Urinary bladder (tissue), 4 donors: ENCODE data around the gene BET1L. TPM values are rescaled to one million over a fixed set of nuclear protein-coding genes. Genes with fewer than 3 reads are reported as not detected.
"Not testable (repeated sequence)": the region's sequence is repeated elsewhere in the genome, so short reads cannot be mapped to it uniquely, and the experiment has no call there.

Source experiments
- DNase-seq: peaks from one replicate; pipeline ENCODE4 v3.0.0-alpha.2; 2015; ENCODE audit errors: extremely low spot score
- H3K27ac ChIP-seq: one replicate; pipeline ENCODE4 v1.5.1; 2013; ENCODE audit warnings: low read depth, mild to moderate bottlenecking, moderate library complexity
- H3K36me3 ChIP-seq: one replicate; pipeline ENCODE4 v1.6.1; 2013; ENCODE audit warnings: mild to moderate bottlenecking, moderate library complexity; ENCODE audit not compliant: insufficient read depth
- H3K4me1 ChIP-seq: one replicate; pipeline ENCODE4 v1.6.1; 2013; ENCODE audit warnings: mild to moderate bottlenecking, moderate library complexity; ENCODE audit not compliant: insufficient read depth
- H3K4me3 ChIP-seq: one replicate; pipeline ENCODE4 v1.5.1; 2013; ENCODE audit warnings: low read depth, low read length
- WGBS: extraction: QIAGEN DNeasy Blood & Tissue Kit; methylation state at CpG from one replicate; pipeline ENCODE4 v1.1.7; 2013; 5-methylcytosine and 5-hydroxymethylcytosine counted together
- polyA plus RNA-seq: library from polyadenylated mRNA; stranded (reverse); fragments of 200-250 nt; gene quantifications from one replicate; pipeline ENCODE4 v1.2.3, GENCODE V29; 2013
- total RNA-seq: library from RNA; depleted of rRNA; stranded (reverse); fragments of >200 nt; gene quantifications from one replicate; pipeline ENCODE4 v1.2.3, GENCODE V29; 2014
- donor health status: healthy with polysubstance abuse.
- donor health status: healthy.

Gene BET1L
- total and polyA plus RNA-seq, 2 donors = 17.7 to 49.8 TPM

GRCh38 chr11:221998-222789 is 15.0 kb upstream of the BET1L start:
- Histone ChIP-seq H3K27ac (no peak overlapping the region), H3K36me3 (peaks cover 5% of the 10 kb centered on the region), H3K4me1 (no peaks in the 10 kb centered on the region), H3K4me3 (no peak overlapping the region)
- DNase-seq = no peak
- 94% methylated on average over 14 of the region's 14 CpGs for WGBS

- no peak for DNase-seq
- H3K27ac ChIP-seq = no peak overlapping the region
- H3K36me3 ChIP-seq = peaks cover 5% of the 10 kb centered on the region
- H3K4me1 ChIP-seq = no peaks in the 10 kb centered on the region
- WGBS = 75% methylated on average over 7 of the region's 7 CpGs
- no peak overlapping the region for H3K4me3 ChIP-seq
These were observed 14.3 kb upstream of the BET1L start for GRCh38 chr11:221539-221938.

DNA sequence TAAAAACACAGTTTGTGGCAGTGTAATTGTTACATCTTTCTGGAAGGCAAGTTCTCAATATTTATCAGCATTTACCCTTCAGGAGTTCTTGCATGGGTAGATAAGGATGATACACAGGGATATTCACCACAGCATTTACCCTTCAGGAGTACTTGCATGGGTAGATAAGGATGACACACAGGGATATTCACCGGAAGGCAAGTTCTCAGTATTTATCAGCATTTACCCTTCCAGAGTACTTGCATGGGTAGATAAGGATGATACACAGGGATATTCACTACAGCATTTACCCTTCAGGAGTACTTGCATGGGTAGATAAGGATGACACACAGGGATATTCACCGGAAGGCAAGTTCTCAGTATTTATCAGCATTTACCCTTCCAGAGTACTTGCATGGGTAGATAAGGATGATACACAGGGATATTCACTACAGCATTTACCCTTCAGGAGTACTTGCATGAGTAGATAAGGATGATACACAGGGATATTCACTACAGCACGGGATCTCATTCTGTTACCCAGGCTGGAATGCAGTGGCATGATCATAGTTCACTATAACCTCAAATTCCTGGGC is 13.5 kb upstream of the BET1L start:
- H3K4me1 ChIP-seq, DNase-seq, H3K4me3 ChIP-seq, H3K27ac ChIP-seq, H3K36me3 ChIP-seq: not testable (repeated sequence)
- 74% methylated on average over 2 of the region's 3 CpGs for WGBS

DNA sequence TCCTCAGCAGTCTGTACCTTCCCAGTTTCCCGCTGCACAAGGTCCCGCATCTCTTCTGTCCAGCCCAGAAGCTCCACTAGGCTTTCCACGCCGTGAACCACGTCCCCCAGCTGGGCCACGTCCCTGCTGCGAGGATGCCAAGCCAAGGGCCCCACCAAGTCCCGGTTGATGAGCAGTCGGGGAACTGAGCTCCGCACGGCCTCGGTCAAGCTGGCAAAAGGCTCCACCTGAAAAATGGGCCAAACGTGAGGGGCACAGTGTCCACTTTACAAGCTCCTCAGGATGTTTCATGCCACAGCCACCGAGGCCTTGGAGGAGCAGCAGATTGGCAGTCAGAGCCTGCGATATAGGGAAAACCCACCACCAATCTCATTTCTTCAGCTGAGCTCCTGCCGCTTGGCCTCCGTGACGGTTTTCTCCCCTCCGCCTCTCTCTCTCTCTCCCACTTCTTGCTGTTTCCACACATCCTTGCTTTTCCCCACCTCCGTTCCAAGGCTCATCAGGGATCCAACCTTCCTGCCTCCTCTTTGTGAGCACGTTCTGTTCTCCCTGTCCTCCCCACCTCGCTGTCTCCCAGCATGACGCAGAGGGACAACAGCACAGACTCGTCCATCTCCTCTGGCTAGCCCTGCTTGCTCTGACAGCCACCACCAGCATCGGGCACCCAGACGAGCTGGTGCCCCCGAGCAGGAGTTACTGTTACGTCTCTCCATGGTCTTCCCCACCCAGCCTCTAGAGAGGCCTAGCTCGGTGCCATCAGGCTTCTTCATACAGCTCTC is 11.8 kb upstream of the BET1L start:
- DNase-seq = no peak
- WGBS = 88% methylated on average over 29 of the region's 29 CpGs
- Histone ChIP-seq H3K4me1 (no peaks in the 10 kb centered on the region), H3K36me3 (peaks cover 7% of the 10 kb centered on the region), H3K4me3 (no peak overlapping the region), H3K27ac (no peak overlapping the region)

DNA sequence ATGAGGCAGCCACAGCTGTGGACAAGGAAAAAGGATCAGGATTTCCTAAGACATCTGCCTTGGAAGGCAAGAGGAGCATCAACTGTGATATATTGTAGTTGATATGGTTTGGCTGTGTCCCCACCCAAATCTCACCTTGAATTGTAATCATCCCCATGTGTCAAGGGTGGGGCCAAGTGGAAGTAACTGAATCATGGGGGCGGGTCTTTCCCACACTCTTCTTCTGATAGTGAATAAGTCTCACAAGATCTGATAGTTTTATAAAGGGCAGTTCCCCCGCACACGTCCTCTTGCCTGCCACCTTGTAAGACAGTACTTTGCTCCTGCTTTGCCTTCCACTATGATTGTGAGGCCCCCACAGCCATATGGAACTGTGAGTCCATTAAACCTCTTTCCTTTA is 10.5 kb upstream of the BET1L start:
- H3K36me3 ChIP-seq = peaks cover 7% of the 10 kb centered on the region
- H3K27ac ChIP-seq = no peak overlapping the region
- no peak overlapping the region for H3K4me3 ChIP-seq
- H3K4me1 ChIP-seq = no peaks in the 10 kb centered on the region
- DNase-seq = no peak
- WGBS = 91% methylated on average over 3 of the region's 3 CpGs

- no peak for DNase-seq
- no peak overlapping the region for H3K27ac ChIP-seq
These were observed 9.1 kb upstream of the BET1L start for GRCh38 chr11:216081-216974.

DNA sequence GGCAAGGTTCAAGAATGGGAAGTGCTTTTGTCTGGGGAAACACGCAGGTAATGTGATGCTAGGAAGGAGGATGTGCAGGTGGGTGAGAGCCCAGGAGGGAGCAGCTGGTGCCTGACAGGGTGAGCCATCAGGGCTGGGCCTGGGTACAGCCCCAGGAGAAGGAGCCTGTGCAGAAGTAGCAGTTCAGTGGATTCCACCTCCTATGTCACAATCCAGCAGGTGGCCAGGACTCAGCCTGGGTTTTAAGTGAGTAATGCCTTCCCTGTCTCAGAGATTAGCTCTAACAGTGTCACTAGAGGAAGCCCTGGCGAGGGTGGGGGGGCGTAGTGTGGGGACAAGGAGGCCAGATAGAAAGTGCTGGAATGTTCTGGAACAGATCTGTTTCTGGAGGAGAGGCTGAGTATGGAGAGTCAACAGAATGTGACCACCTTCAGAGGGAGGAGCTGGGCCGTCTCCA is 8.4 kb upstream of the BET1L start:
- WGBS = 68% methylated on average over 4 of the region's 4 CpGs
- peaks cover 4% of the 10 kb centered on the region for H3K36me3 ChIP-seq
- no peaks in the 10 kb centered on the region for H3K4me1 ChIP-seq
- H3K27ac ChIP-seq = no peak overlapping the region
- no peak for DNase-seq
- no peak overlapping the region for H3K4me3 ChIP-seq

More at GRCh38 chr11:216081-216974, 9.1 kb upstream of the BET1L start:
- H3K4me1 ChIP-seq = no peaks in the 10 kb centered on the region
- H3K36me3 ChIP-seq = peaks cover 4% of the 10 kb centered on the region
- 86% methylated on average over 11 of the region's 11 CpGs for WGBS
- no peak overlapping the region for H3K4me3 ChIP-seq

DNA sequence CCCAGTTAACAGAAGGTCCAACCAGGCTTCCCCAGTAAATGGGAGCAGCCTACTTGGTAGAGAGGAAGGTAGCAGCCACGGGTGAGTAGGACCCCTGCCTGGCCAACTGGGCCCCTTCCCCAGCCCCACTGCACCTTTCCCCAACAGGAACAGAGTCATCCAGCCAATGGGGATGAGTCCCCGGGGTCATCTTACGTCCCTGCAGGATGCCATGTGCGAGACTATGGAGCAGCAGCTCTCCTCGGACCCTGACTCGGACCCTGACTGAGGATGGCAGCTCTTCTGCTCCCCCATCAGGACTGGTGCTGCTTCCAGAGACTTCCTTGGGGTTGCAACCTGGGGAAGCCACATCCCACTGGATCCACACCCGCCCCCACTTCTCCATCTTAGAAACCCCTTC is 6.9 kb upstream of the BET1L start:
- WGBS = 86% methylated on average over 7 of the region's 7 CpGs
- H3K4me1 ChIP-seq = no peaks in the 10 kb centered on the region
- H3K36me3 ChIP-seq = peaks cover 4% of the 10 kb centered on the region
- DNase-seq = no peak
- H3K27ac ChIP-seq = no peak overlapping the region
- H3K4me3 ChIP-seq = no peak overlapping the region

DNA sequence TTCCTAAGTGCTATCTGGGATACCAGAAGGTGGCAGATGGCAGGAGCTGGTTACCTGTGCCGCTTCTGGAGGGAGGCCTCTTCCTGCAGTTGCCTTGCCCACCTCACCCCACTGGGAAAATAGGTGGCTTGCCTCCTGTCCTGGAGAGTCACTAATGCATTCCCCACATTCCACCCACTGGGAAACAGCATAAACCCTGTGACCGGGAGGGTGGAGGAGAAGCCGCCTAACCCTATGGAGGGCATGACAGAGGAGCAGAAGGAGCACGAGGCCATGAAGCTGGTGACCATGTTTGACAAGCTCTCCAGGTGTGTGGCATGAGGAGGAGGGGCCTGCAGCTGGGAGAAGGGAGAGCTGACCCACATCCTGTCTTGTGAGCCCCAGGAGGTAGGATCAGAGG is 5.9 kb upstream of the BET1L start:
- WGBS = 88% methylated on average over 4 of the region's 4 CpGs
- no peak for DNase-seq
- Histone ChIP-seq H3K27ac (no peak overlapping the region), H3K4me3 (no peak overlapping the region), H3K36me3 (peaks cover 4% of the 10 kb centered on the region), H3K4me1 (no peaks in the 10 kb centered on the region)

GRCh38 chr11:212150-213100 is 5.2 kb upstream of the BET1L start:
- H3K4me3 ChIP-seq = no peak overlapping the region
- H3K4me1 ChIP-seq = no peaks in the 10 kb centered on the region
- H3K27ac ChIP-seq = no peak overlapping the region
- 91% methylated on average over 17 of the region's 17 CpGs for WGBS
- DNase-seq = no peak
- peaks cover 4% of the 10 kb centered on the region for H3K36me3 ChIP-seq

- WGBS = 94% methylated on average over 9 of the region's 9 CpGs
- Histone ChIP-seq H3K4me3 (no peak overlapping the region), H3K27ac (no peak overlapping the region), H3K4me1 (no peaks in the 10 kb centered on the region), H3K36me3 (peaks cover 4% of the 10 kb centered on the region)
- DNase-seq = no peak
These were observed 4.5 kb upstream of the BET1L start for GRCh38 chr11:211741-212140.

- Histone ChIP-seq H3K36me3 (peaks cover 4% of the 10 kb centered on the region), H3K4me1 (no peaks in the 10 kb centered on the region), H3K27ac (no peak overlapping the region), H3K4me3 (no peak overlapping the region)
- 74% methylated on average over 5 of the region's 5 CpGs for WGBS
- DNase-seq = no peak
These were observed 4.1 kb upstream of the BET1L start for GRCh38 chr11:211295-211694.
